Fibroblast of peridontal ligament (primary cell): ENCODE data around the gene DACH1.
"Not testable (repeated sequence)": the region's sequence is repeated elsewhere in the genome, so short reads cannot be mapped to it uniquely, and the experiment has no call there.

Experiments used
- DNase-seq: peaks from one replicate; pipeline ENCODE4 v3.0.0-alpha.2; 2010; ENCODE audit errors: extremely low read depth

Gene DACH1

GRCh38 chr13:71865874-71866334, 1.1 kb downstream of the DACH1 start:
- DNase-seq, result no peak

GRCh38 chr13:71864986-71865873, 1.8 kb downstream of the DACH1 start:
- DNase-seq, result no peak

- DNase-seq, result no peak
These were observed 2.7 kb downstream of the DACH1 start for GRCh38 chr13:71864094-71864985.

GRCh38 chr13:71863254-71863865, 3.6 kb downstream of the DACH1 start:
- no peak for DNase-seq

- no peak for DNase-seq
These were observed 4.5 kb downstream of the DACH1 start for GRCh38 chr13:71862459-71862943.

GRCh38 chr13:71861769-71862458, 5.1 kb downstream of the DACH1 start:
- no peak for DNase-seq

GRCh38 chr13:71860547-71861138, 6.4 kb downstream of the DACH1 start:
- DNase-seq, result no peak

- DNase-seq, result no peak
These were observed 8.4 kb downstream of the DACH1 start for GRCh38 chr13:71858647-71859046.

GRCh38 chr13:71856548-71857043, 10.4 kb downstream of the DACH1 start:
- no peak for DNase-seq

GRCh38 chr13:71854401-71854800, 12.6 kb downstream of the DACH1 start:
- DNase-seq, result no peak

- no peak for DNase-seq
These were observed 13.3 kb downstream of the DACH1 start for GRCh38 chr13:71853725-71854124.

- DNase-seq, result no peak
These were observed 14.3 kb downstream of the DACH1 start for GRCh38 chr13:71852736-71853135.

GRCh38 chr13:71851498-71852409, 15.2 kb downstream of the DACH1 start:
- DNase-seq, result no peak

GRCh38 chr13:71842003-71842402, 25.0 kb downstream of the DACH1 start:
- no peak for DNase-seq

GRCh38 chr13:71838842-71839241, 28.2 kb downstream of the DACH1 start:
- no peak for DNase-seq

- not testable (repeated sequence) for DNase-seq
These were observed 29.4 kb downstream of the DACH1 start for GRCh38 chr13:71837582-71837981.

- DNase-seq, result no peak
These were observed 35.3 kb downstream of the DACH1 start for GRCh38 chr13:71831716-71832115.

GRCh38 chr13:71830736-71831135, 36.3 kb downstream of the DACH1 start:
- no peak for DNase-seq

GRCh38 chr13:71830323-71830722, 36.7 kb downstream of the DACH1 start:
- no peak for DNase-seq

GRCh38 chr13:71829547-71829946, 37.5 kb downstream of the DACH1 start:
- DNase-seq, result no peak
